GM18498 (cell line): Measurements from ENCODE around the gene NSA2.
A peak's percentile ranks its signal among the peaks of the same experiment; 100 is the strongest.
"Not testable (repeated sequence)": the region's sequence is repeated elsewhere in the genome, so short reads cannot be mapped to it uniquely, and the experiment has no call there.

ENCODE experiments used
- ATAC-seq: cut with Tn5 transposase; IDR thresholded peaks from one replicate; pipeline ENCODE4 v1.9.1; 2021; ENCODE audit warnings: mild to moderate bottlenecking, moderate library complexity; ENCODE audit not compliant: unreplicated experiment

NSA2 gene

GRCh38 chr5:74766849-74767578 lies at the start of gene NSA2, which contains the start of gene GFM2:
NSA2 (plus strand) TSS chr5:74767249; CDS start chr5:74767361, 112 bp downstream.
GFM2 (minus strand) TSS chr5:74767117; CDS start chr5:74763742, 3,375 bp downstream.
- peak; percentile 86 for ATAC-seq

DNA sequence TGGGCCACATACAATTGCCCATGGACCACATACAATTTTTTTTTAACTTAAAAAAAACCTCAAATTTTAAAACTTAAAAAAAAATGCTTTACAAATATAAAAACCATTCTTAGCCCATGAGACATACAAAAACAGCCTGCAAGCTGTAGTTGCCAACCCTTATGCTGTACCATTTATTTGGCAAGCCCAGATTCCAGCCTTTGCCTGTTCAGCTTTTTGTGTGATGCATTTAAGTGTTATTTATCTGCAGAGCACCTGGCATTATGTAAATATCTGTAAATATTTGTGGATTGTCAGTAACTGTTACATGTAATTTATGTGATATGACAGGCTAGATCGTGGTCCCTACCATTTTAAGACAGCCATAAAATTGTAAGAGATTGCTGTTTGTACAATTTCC lies 49.5 kb upstream of the NSA2 start:
- ATAC-seq, result no peak

GRCh38 chr5:74722271-74722670 lies 44.8 kb upstream of the NSA2 start:
- ATAC-seq, result no peak

DNA sequence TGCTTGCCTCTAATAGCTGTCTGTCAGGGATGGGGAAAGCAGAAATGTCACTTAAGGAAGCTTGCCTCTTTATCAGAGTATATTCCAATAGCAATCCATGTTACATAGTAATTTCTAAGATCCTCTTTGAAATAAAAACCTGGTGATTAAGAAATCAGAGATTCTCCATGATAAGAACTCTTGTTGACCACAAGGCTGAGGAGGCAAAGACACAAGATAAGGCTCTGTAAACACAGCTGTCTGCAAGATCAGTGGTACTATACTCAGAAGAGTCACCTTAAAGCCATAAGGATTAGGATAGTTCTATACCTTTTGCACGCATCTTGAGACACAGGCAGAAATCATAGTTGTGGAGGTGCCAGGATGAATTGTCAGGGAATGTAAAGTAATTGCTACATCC lies 41.7 kb upstream of the NSA2 start:
- ATAC-seq, result no peak

DNA sequence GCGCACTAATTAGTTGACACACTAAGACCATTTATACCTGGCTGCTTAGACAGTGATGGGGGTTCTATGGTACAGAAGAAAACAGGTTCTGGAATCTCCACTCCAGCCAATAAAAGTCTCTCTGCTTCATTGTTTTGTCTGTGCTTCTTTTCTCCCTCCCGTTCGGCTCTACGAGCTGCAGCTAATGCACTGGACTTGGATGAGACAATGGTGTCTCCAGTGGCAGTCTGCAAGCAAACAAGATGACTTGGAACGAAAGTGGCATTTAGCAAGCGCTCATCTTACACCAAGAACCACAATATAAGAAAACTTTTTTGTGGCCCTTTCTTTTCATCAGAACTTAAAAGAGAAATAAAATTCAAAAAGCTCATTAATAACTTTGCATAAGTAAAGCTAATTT lies 30.3 kb upstream of the NSA2 start:
- ATAC-seq, result no peak

- no peak for ATAC-seq
Measured at GRCh38 chr5:74738406-74738805, 28.6 kb upstream of the NSA2 start.

GRCh38 chr5:74748742-74749141 lies 18.3 kb upstream of the NSA2 start:
- ATAC-seq, result not testable (repeated sequence)

GRCh38 chr5:74761241-74761640 lies 5.8 kb upstream of the NSA2 start:
- no peak for ATAC-seq

DNA sequence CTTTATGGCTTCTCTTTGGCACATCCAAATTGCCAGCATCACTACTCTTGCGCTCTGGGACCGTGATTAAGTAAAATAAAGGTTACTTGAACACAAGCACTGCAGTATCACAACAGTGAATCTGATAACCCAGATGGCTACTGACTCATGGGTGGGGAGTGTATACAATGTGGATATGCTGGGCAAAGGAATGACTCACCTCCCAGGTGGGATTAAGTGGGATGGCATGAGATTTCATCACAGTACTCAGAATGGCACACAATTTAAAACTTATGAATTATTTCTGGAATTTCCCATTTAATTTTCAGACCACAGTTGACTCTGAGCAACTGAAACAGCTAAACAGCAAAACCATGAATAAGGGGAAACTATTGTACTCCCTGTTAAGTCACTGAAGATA lies 4.5 kb upstream of the NSA2 start:
- no peak for ATAC-seq

DNA sequence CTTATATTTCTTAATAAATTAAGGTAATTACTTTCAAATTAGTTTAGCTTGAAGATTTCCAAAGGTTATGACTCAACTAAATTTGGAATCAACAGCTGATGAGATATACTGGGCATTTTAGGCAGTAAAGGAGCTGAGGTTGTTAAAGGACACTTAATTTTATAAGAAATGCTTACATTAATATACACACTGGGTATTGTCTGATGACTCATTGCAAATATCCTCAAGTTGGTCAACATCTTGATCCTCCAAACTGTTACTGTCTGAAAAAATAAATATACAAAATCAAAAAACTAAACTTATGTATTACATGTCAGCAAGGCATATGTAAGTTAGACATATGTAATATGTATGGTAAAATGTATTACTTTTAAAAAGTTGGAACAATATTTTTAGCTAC lies 3.5 kb upstream of the NSA2 start:
- ATAC-seq, result no peak

- no peak for ATAC-seq
Measured at GRCh38 chr5:74765201-74765600, 1.8 kb upstream of the NSA2 start.

- ATAC-seq, result peak; percentile 0
Measured at GRCh38 chr5:74765929-74766328, 1.1 kb upstream of the NSA2 start.

- ATAC-seq, result peak; percentile 46
Measured at GRCh38 chr5:74766418-74766848, 616 bp upstream of the NSA2 start.

DNA sequence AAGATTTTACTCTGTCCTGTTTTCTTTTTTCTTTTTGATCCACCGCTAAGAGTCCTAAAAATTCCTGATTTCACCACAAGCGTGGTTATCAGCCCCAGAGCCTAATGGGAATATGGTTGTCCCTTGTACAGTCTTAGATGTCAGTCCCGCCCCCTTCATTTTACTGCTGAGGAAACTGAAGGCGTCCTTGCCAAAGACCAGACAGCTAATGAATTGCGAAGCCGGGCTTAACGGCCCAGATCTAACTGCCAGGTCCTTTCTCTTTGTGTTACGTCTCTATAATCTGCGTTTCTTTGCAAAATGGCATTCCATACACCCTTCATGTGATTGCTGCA lies 497 bp downstream of the NSA2 start:
- ATAC-seq, result peak; percentile 26

- ATAC-seq, result no peak
Measured at GRCh38 chr5:74772359-74772758, 5.3 kb downstream of the NSA2 start.

- ATAC-seq, result no peak
Measured at GRCh38 chr5:74778609-74779008, 11.6 kb downstream of the NSA2 start.

DNA sequence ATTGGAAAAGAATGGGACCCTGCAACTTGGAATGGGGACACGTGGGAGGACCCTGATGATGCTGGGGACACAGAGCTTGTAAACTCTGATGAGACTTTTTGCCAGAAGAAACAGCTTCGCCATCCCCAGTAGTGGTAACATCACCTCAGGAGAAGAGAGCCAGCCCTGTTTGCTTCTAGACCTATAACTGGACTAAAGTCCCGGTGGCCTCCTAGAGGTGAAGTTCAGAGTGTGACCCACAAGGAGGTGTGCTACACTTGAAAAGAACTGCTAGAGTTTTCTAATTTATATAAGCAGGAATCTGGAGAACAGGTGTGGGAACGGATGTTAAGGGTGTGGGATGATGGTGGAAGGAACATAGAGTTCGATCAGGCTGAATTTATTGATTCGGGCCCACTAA lies 19.8 kb downstream of the NSA2 start:
- ATAC-seq, result no peak

GRCh38 chr5:74787424-74787823 lies 20.4 kb downstream of the NSA2 start:
- no peak for ATAC-seq

GRCh38 chr5:74791669-74792068 lies 24.6 kb downstream of the NSA2 start:
- not testable (repeated sequence) for ATAC-seq

- ATAC-seq, result no peak
Measured at GRCh38 chr5:74798977-74799911, 32.2 kb downstream of the NSA2 start.

DNA sequence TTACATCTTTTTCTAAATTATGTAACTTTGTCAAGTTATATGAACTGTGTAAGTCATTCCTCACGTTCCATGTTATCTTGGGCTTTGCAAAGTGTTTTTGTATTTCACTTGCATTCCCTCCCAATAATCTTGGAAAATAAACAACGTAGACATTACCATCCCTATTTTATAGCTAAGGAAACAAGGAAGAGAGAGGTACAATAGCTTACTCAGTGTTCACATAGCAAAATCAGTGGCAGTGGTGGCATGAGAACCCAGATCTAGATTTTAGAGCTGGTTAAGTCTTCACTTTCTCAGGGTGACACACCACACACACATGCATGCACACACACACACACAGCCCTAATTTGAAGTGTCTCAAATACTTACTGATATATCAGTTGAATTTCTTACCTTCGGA lies 34.1 kb downstream of the NSA2 start:
- no peak for ATAC-seq

DNA sequence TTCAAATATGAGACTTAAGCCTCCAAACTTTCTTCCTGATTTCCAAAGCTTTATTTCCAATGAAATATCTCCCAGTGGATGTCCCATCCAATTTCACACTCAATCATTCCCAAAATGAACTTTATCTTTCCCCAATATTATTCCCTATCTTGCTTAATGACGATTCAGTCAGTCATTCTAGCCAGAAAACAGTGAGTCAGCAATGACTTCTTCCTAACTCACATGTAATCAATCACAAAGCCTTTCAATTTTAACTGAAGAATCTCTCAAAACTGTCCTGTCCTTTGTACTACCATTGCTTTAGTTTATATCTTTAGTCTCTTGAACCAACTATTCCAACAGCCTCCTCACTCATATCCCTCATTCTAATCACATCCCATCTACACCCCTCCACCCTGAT lies 34.9 kb downstream of the NSA2 start:
- ATAC-seq, result no peak
